Measurements from ENCODE around the gene PRKAB2. TPM values are rescaled to one million over a fixed set of nuclear protein-coding genes. Genes with fewer than 3 reads are reported as not detected.

The PRKAB2 gene
- total RNA-seq, 6 experiments from 2014 or later = 8.7 to 13.2 (median 11.5) TPM

DNA sequence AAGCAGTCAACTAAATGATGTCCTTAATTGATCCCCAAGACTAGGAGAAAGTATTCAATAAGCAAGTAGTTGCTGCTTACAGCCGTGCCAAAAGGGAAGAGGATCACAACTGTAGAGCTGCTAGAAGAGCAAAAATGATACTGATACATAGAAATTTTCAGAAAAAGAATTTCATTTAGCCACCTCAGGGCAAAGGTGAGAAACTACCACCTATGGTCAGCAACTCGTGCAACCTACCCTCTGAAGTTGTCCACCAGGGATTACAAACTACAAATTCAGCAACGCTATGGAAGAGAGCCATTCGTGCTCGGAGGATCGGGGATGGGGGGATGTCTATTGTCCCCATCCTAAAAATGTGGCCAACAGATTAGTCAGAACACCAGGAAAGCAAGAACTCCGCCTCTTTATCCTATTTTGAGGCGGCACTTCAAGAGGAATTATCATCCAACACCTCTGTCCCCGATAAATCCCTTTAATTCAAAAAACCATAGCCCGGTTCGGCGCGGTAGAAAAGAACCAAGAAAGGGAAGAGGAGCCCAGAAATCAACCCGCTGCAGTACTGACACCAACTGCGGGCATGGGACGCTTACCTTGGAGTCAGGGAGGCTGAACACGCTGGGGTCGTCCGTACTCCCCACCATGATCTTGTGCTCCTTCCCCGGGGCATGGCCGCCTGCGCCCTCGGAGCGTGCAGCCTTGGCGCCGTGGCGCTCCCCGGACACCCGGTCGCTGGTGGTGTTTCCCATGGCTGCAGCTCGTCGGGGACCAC is 687 bp downstream of the PRKAB2 start:
- peak; percentile 9 for DNase-seq
- no peaks in the 10 kb centered on the region for H3K9me3 Mint-ChIP-seq
- H3K27me3 Mint-ChIP-seq (ENCODE audit: insufficient read depth) = no peaks in the 10 kb centered on the region; the same call in 1 of the 2 replicates
- H3K4me3 Mint-ChIP-seq = peak overlapping the region; percentile 99
- peaks cover 21% of the 10 kb centered on the region for H3K36me3 Mint-ChIP-seq (ENCODE audit: low read depth)
- TF ChIP-seq, protein P1, sequence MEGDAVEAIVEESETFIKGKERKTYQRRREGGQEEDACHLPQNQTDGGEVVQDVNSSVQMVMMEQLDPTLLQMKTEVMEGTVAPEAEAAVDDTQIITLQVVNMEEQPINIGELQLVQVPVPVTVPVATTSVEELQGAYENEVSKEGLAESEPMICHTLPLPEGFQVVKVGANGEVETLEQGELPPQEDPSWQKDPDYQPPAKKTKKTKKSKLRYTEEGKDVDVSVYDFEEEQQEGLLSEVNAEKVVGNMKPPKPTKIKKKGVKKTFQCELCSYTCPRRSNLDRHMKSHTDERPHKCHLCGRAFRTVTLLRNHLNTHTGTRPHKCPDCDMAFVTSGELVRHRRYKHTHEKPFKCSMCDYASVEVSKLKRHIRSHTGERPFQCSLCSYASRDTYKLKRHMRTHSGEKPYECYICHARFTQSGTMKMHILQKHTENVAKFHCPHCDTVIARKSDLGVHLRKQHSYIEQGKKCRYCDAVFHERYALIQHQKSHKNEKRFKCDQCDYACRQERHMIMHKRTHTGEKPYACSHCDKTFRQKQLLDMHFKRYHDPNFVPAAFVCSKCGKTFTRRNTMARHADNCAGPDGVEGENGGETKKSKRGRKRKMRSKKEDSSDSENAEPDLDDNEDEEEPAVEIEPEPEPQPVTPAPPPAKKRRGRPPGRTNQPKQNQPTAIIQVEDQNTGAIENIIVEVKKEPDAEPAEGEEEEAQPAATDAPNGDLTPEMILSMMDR (IDR thresholded peaks at IDR 0.05) = no peak
- H3K27ac Mint-ChIP-seq = peak overlapping the region; percentile 82
- H3K4me1 Mint-ChIP-seq (ENCODE audit: low read depth) = peaks cover 67% of the 10 kb centered on the region

DNA sequence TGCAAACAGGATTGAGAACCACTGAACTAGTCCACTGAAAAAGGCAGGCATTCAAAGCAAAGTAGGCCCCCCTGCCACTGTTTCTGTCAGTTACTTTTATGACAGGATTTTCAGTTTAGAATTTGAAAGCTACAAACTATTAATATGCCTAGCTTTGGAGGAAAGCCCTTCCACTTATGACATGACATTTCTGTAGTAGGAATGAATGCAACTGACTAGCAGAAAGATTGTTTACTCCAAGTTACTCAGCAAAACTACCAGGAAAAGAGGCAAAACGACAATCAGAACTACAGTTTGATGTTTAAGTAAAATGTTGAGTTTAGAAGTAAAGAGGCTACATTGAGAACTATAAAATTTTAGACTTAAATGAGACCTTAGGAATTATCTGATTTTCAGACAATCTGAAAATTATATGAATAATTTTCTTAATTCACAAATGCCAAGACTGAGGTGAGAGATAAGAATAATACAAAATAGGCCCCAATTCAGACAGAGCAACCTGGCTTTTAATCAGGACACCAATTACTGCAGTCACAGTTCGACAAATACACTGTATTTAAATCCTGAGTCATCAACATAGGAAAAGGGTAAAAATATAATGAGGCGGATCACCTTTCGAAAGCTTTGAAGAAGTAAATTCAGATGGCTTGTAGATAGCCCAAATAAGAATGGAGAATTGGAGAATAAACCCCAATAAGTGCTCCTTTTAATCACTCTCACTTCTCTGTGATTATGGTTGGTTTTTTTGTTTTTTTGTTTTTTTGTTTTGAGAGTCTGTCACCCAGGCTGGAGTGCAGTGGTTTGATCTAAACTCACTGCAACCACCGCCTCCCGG is 2.2 kb downstream of the PRKAB2 start:
- Mint-ChIP-seq H3K36me3 (ENCODE audit: low read depth) (peaks cover 32% of the 10 kb centered on the region), H3K9me3 (no peaks in the 10 kb centered on the region), H3K27me3 (ENCODE audit: insufficient read depth) (no peaks in the 10 kb centered on the region; the same call in 1 of the 2 replicates), H3K27ac (peak overlapping the region; percentile 82), H3K4me3 (peak overlapping the region; percentile 99), H3K4me1 (ENCODE audit: low read depth) (peaks cover 73% of the 10 kb centered on the region)
- DNase-seq = no peak
- TF ChIP-seq, protein P1 (IDR thresholded peaks at IDR 0.05) = no peak

DNA sequence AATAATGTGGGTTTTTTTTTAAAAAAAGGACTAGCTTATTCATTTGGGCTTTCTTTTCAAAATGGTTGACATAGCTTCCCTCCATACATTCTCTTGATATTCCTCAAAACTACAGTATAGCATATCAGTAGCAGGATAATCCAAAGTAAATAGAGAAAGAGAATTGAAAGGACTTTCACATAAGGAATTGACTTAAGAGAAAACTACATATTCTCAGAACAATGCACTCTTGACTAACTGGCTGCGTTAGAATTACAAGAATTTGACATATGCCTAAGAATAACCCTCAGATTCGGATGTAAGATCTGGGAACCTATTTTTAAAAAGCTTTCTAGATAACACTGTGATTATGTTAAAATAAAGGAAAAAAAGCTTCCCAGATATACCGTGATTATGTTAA is 3.1 kb downstream of the PRKAB2 start:
- Mint-ChIP-seq H3K36me3 (ENCODE audit: low read depth) (peaks cover 33% of the 10 kb centered on the region), H3K27me3 (ENCODE audit: insufficient read depth) (no peaks in the 10 kb centered on the region; the same call in 1 of the 2 replicates), H3K9me3 (no peaks in the 10 kb centered on the region), H3K4me3 (peak overlapping the region; percentile 99), H3K4me1 (ENCODE audit: low read depth) (peaks cover 69% of the 10 kb centered on the region), H3K27ac (peak overlapping the region; percentile 82)
- TF ChIP-seq, protein P1 (IDR thresholded peaks at IDR 0.05) = no peak
- DNase-seq = no peak

DNA sequence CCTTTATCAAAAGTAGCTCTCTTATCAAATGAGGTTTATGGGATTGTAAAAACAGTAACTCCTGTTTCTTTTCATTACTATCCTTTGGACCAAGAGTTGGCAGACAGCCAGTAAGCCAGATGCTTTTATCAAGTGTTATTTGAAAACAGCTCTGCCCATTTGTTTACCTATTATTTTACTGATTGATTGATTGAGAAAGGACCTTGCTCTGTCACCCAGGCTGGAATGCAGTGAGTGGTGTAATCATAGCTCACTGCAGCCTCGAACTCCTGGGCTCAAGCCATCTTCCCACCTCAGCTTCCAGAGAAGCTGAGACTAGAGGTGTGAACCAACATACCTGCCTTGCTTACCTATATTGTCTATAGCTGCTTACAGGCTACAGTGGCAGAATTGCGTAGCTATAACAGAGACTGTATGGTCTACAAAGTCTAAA is 3.6 kb downstream of the PRKAB2 start:
- Mint-ChIP-seq H3K27ac (peak overlapping the region; percentile 82), H3K4me1 (ENCODE audit: low read depth) (peaks cover 64% of the 10 kb centered on the region), H3K4me3 (peak overlapping the region; percentile 99), H3K36me3 (ENCODE audit: low read depth) (peaks cover 33% of the 10 kb centered on the region), H3K9me3 (no peaks in the 10 kb centered on the region), H3K27me3 (ENCODE audit: insufficient read depth) (no peaks in the 10 kb centered on the region; the same call in 1 of the 2 replicates)
- peak; percentile 4 for DNase-seq
- TF ChIP-seq, protein P1 (IDR thresholded peaks at IDR 0.05) = no peak

DNA sequence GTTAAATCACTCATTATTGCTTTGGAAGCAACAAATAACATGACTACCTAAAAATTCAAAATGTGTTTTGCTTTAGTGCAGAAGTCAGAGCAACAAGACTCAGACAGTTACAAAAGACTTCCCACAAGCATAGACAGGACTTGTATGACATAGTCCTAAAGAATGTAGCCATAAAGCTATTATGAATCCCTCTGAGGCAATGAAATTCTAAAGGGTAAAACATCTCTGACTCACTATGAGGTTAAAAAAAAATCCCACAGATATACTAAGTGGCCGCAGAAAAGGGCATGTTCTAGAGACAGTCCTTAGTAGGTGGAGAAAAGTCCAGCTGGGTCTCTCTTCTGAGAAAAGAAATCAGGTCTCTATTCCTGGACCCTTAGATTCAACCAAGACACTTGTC is 4.9 kb downstream of the PRKAB2 start:
- no peaks in the 10 kb centered on the region for H3K9me3 Mint-ChIP-seq
- H3K27me3 Mint-ChIP-seq (ENCODE audit: insufficient read depth) = no peaks in the 10 kb centered on the region
- H3K36me3 Mint-ChIP-seq (ENCODE audit: low read depth) = peaks cover 26% of the 10 kb centered on the region
- DNase-seq = peak; percentile 96
- peaks cover 62% of the 10 kb centered on the region for H3K4me1 Mint-ChIP-seq (ENCODE audit: low read depth)
- peak overlapping the region; percentile 68 for H3K4me3 Mint-ChIP-seq
- TF ChIP-seq, protein P1 (IDR thresholded peaks at IDR 0.05) = no peak
- peak overlapping the region; percentile 95 for H3K27ac Mint-ChIP-seq

All from HFFc6 (cell line).